Measurements from ENCODE around the gene TFB1M.

Gene TFB1M

GRCh38 chr6:155346957-155347356, 32.7 kb upstream of the TFB1M start:
- H3K27me3 ChIP-seq (ENCODE audit: insufficient read depth, low read length) = no peaks in the 10 kb centered on the region

GRCh38 chr6:155344341-155345006, 30.2 kb upstream of the TFB1M start:
- no peak overlapping the region for H2AFZ ChIP-seq (ENCODE audit: low read length)
- peaks cover 20% of the 10 kb centered on the region for H3K9me3 ChIP-seq (ENCODE audit: low read length)
- H3K4me1 ChIP-seq (ENCODE audit: insufficient read depth, low read length, severe bottlenecking) = peaks cover 19% of the 10 kb centered on the region
- H3K27ac ChIP-seq (ENCODE audit: low read depth, low read length, poor library complexity, severe bottlenecking) = no peak overlapping the region
- H3K4me3 ChIP-seq (ENCODE audit: low read depth, low read length, poor library complexity, severe bottlenecking) = no peak overlapping the region
- H3K9me2 ChIP-seq (ENCODE audit: low read depth, low read length) = no peaks in the 10 kb centered on the region
- H4K20me1 ChIP-seq (ENCODE audit: insufficient read depth, low read length) = no peaks in the 10 kb centered on the region
- H3K36me3 ChIP-seq (ENCODE audit: insufficient read depth, low read length) = no peaks in the 10 kb centered on the region; the same call in 1 of the 2 replicates
- H3K27me3 ChIP-seq (ENCODE audit: insufficient read depth, low read length) = no peaks in the 10 kb centered on the region
- TF ChIP-seq CTCF (IDR thresholded peaks at IDR 0.05; ENCODE audit: low read length) (no peak), EZH2 (IDR thresholded peaks at IDR 0.05; ENCODE audit: borderline replicate concordance, low read length) (no peak)
- no peaks in the 10 kb centered on the region for H3F3A ChIP-seq (ENCODE audit: insufficient read depth, low read length)
- H3K4me2 ChIP-seq (ENCODE audit: low read length) = no peak overlapping the region
- H3K9ac ChIP-seq (ENCODE audit: low read length) = no peak overlapping the region
- H3K79me2 ChIP-seq (ENCODE audit: insufficient read depth, low read length) = no peaks in the 10 kb centered on the region

More at GRCh38 chr6:155346957-155347356, 32.7 kb upstream of the TFB1M start:
- Histone ChIP-seq H3K9me2 (ENCODE audit: low read depth, low read length) (no peaks in the 10 kb centered on the region), H3K4me3 (ENCODE audit: low read depth, low read length, poor library complexity, severe bottlenecking) (no peak overlapping the region), H2AFZ (ENCODE audit: low read length) (no peak overlapping the region), H3K9ac (ENCODE audit: low read length) (no peak overlapping the region), H3K4me2 (ENCODE audit: low read length) (no peak overlapping the region), H3F3A (ENCODE audit: insufficient read depth, low read length) (no peaks in the 10 kb centered on the region), H3K9me3 (ENCODE audit: low read length) (peaks cover 9% of the 10 kb centered on the region; the same call in 1 of the 2 replicates), H4K20me1 (ENCODE audit: insufficient read depth, low read length) (no peaks in the 10 kb centered on the region), H3K27ac (ENCODE audit: low read depth, low read length, poor library complexity, severe bottlenecking) (no peak overlapping the region), H3K79me2 (ENCODE audit: insufficient read depth, low read length) (no peaks in the 10 kb centered on the region), H3K36me3 (ENCODE audit: insufficient read depth, low read length) (no peaks in the 10 kb centered on the region; the same call in 1 of the 2 replicates), H3K4me1 (ENCODE audit: insufficient read depth, low read length, severe bottlenecking) (peaks cover 23% of the 10 kb centered on the region)
- TF ChIP-seq EZH2 (IDR thresholded peaks at IDR 0.05; ENCODE audit: borderline replicate concordance, low read length) (no peak), CTCF (IDR thresholded peaks at IDR 0.05; ENCODE audit: low read length) (no peak)

GRCh38 chr6:155341130-155341828, 27.0 kb upstream of the TFB1M start:
- peak overlapping the region; percentile 77 for H3K27ac ChIP-seq (ENCODE audit: low read depth, low read length, poor library complexity, severe bottlenecking)
- H3K79me2 ChIP-seq (ENCODE audit: insufficient read depth, low read length) = no peaks in the 10 kb centered on the region
- no peak overlapping the region for H3K4me3 ChIP-seq (ENCODE audit: low read depth, low read length, poor library complexity, severe bottlenecking)
- H3F3A ChIP-seq (ENCODE audit: insufficient read depth, low read length) = no peaks in the 10 kb centered on the region
- no peaks in the 10 kb centered on the region; the same call in 1 of the 2 replicates for H3K36me3 ChIP-seq (ENCODE audit: insufficient read depth, low read length)
- H3K9me3 ChIP-seq (ENCODE audit: low read length) = peaks cover 22% of the 10 kb centered on the region
- no peak overlapping the region for H2AFZ ChIP-seq (ENCODE audit: low read length)
- H3K9ac ChIP-seq (ENCODE audit: low read length) = peak overlapping the region; percentile 18; the same call in 1 of the 2 replicates
- no peaks in the 10 kb centered on the region for H3K27me3 ChIP-seq (ENCODE audit: insufficient read depth, low read length)
- no peaks in the 10 kb centered on the region for H4K20me1 ChIP-seq (ENCODE audit: insufficient read depth, low read length)
- H3K9me2 ChIP-seq (ENCODE audit: low read depth, low read length) = no peaks in the 10 kb centered on the region
- H3K4me2 ChIP-seq (ENCODE audit: low read length) = peak overlapping the region; percentile 27; the same call in 1 of the 2 replicates
- TF ChIP-seq CTCF (IDR thresholded peaks at IDR 0.05; ENCODE audit: low read length) (no peak), EZH2 (IDR thresholded peaks at IDR 0.05; ENCODE audit: borderline replicate concordance, low read length) (no peak)
- peaks cover 19% of the 10 kb centered on the region for H3K4me1 ChIP-seq (ENCODE audit: insufficient read depth, low read length, severe bottlenecking)

Measured in OCI-LY1 (cell line).